Measurements from ENCODE around the gene GMPR2. TPM values are rescaled to one million over a fixed set of nuclear protein-coding genes. Genes with fewer than 3 reads are reported as not detected.

GMPR2 gene
- total RNA-seq, 1 experiment from 2014 or later = 56.9 TPM

DNA sequence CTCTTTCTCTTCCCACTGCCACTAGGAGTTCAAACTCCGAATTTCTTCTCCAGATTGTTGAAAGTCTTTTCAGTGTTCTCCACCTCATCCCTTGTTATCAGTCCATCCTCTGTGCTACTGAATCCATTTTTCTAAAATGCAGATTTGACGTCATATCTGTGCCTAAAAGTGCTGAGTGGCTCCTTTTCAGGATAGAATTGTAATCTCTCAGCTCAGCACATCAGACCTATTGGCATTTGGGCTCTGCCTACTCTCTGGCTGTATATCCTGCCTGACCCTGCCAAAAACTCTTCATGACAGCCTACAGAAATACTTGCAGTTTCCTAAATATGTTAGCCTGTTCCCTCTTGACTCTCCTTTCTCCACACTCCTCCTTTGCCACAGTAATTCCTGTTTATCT lies 39.7 kb downstream of the GMPR2 start:
- Histone ChIP-seq H2AFZ (ENCODE audit: low read length) (no peak overlapping the region), H3K4me1 (ENCODE audit: insufficient read depth, low read length) (peaks cover 21% of the 10 kb centered on the region), H3F3A (ENCODE audit: low read length, unreplicated experiment) (no peaks in the 10 kb centered on the region), H3K27ac (ENCODE audit: low read length) (no peak overlapping the region), H3K9me3 (ENCODE audit: low read length) (no peaks in the 10 kb centered on the region), H3K4me2 (ENCODE audit: low read length) (no peak overlapping the region), H3K9ac (ENCODE audit: low read length) (no peak overlapping the region), H3K79me2 (ENCODE audit: low read length) (no peaks in the 10 kb centered on the region), H3K36me3 (ENCODE audit: low read depth, low read length) (no peaks in the 10 kb centered on the region), H4K20me1 (ENCODE audit: low read length) (no peaks in the 10 kb centered on the region), H3K4me3 (ENCODE audit: low read length) (no peak overlapping the region), H3K27me3 (ENCODE audit: low read length) (no peaks in the 10 kb centered on the region), H3K9me2 (replicated peaks; ENCODE audit: low read length) (no peaks in the 10 kb centered on the region)
- BruUV-seq (replicated peaks) = no TSS peak
- TF ChIP-seq EZH2 (IDR thresholded peaks at IDR 0.05; ENCODE audit: low read length, unreplicated experiment) (no peak), CTCF (conservative IDR thresholded peaks at IDR 0.05; ENCODE audit: low read depth, low read length) (no peak), EZH2phosphoT487 (IDR thresholded peaks at IDR 0.05; ENCODE audit: borderline replicate concordance, low read length) (no peak)
- POLR2A ChIA-PET (ENCODE audit: unreplicated experiment) = no interaction called here
- DNase-seq (no peak), ATAC-seq (no peak)
- CTCF ChIA-PET = no interaction called here
- intact Hi-C loops (cut with micrococcal nuclease) = no loop called here

- Histone ChIP-seq H3K4me2 (ENCODE audit: low read length) (peak overlapping the region; percentile 29), H3K9me3 (ENCODE audit: low read length) (no peaks in the 10 kb centered on the region), H4K20me1 (ENCODE audit: low read length) (no peaks in the 10 kb centered on the region), H3K9ac (ENCODE audit: low read length) (no peak overlapping the region), H3K4me3 (ENCODE audit: low read length) (no peak overlapping the region), H3K4me1 (ENCODE audit: insufficient read depth, low read length) (peaks cover 21% of the 10 kb centered on the region), H3F3A (ENCODE audit: low read length, unreplicated experiment) (no peaks in the 10 kb centered on the region), H3K27me3 (ENCODE audit: low read length) (no peaks in the 10 kb centered on the region), H2AFZ (ENCODE audit: low read length) (peak overlapping the region; percentile 27; the same call in 1 of the 2 replicates), H3K9me2 (replicated peaks; ENCODE audit: low read length) (no peaks in the 10 kb centered on the region), H3K79me2 (ENCODE audit: low read length) (no peaks in the 10 kb centered on the region), H3K36me3 (ENCODE audit: low read depth, low read length) (no peaks in the 10 kb centered on the region), H3K27ac (ENCODE audit: low read length) (peak overlapping the region; percentile 29; the same call in 1 of the 2 replicates)
- peak; percentile 16 for DNase-seq
- BruUV-seq (replicated peaks) = no TSS peak
- ATAC-seq = no peak
- POLR2A ChIA-PET (ENCODE audit: unreplicated experiment) = no interaction called here
- CTCF ChIA-PET = interaction anchor here (1.0 kb wide), 1 partner anchor 31 kb away, joined by 7 read pairs; the partner anchor contains the start of gene TINF2
- intact Hi-C loops (cut with micrococcal nuclease) = no loop called here
- no peak for TF ChIP-seq EZH2phosphoT487 (IDR thresholded peaks at IDR 0.05; ENCODE audit: borderline replicate concordance, low read length)
- TF ChIP-seq CTCF (conservative IDR thresholded peaks at IDR 0.05; ENCODE audit: low read depth, low read length) = peak; percentile 38; the same call in 1 of the 2 replicates
These were observed 40.8 kb downstream of the GMPR2 start for GRCh38 chr14:24273422-24273998.

GRCh38 chr14:24274101-24274543 lies 41.4 kb downstream of the GMPR2 start:
- Histone ChIP-seq H4K20me1 (ENCODE audit: low read length) (no peaks in the 10 kb centered on the region), H3K4me3 (ENCODE audit: low read length) (no peak overlapping the region), H3K9me3 (ENCODE audit: low read length) (no peaks in the 10 kb centered on the region), H3K79me2 (ENCODE audit: low read length) (no peaks in the 10 kb centered on the region), H2AFZ (ENCODE audit: low read length) (peak overlapping the region; percentile 27; the same call in 1 of the 2 replicates), H3K4me2 (ENCODE audit: low read length) (peak overlapping the region; percentile 29), H3F3A (ENCODE audit: low read length, unreplicated experiment) (no peaks in the 10 kb centered on the region), H3K27ac (ENCODE audit: low read length) (peak overlapping the region; percentile 29; the same call in 1 of the 2 replicates), H3K36me3 (ENCODE audit: low read depth, low read length) (no peaks in the 10 kb centered on the region), H3K9me2 (replicated peaks; ENCODE audit: low read length) (no peaks in the 10 kb centered on the region), H3K9ac (ENCODE audit: low read length) (no peak overlapping the region), H3K27me3 (ENCODE audit: low read length) (no peaks in the 10 kb centered on the region), H3K4me1 (ENCODE audit: insufficient read depth, low read length) (peaks cover 24% of the 10 kb centered on the region)
- ATAC-seq = no peak
- DNase-seq = peak; percentile 78
- TF ChIP-seq CTCF (conservative IDR thresholded peaks at IDR 0.05; ENCODE audit: low read depth, low read length) (no peak), EZH2phosphoT487 (IDR thresholded peaks at IDR 0.05; ENCODE audit: borderline replicate concordance, low read length) (no peak), EZH2 (IDR thresholded peaks at IDR 0.05; ENCODE audit: low read length, unreplicated experiment) (no peak)
- CTCF ChIA-PET = interaction anchor here (1.0 kb wide), 1 partner anchor 32 kb away, joined by 7 read pairs; the partner anchor contains the start of gene TINF2
- intact Hi-C loops (cut with micrococcal nuclease) = no loop called here
- BruUV-seq (replicated peaks) = no TSS peak
- POLR2A ChIA-PET (ENCODE audit: unreplicated experiment) = no interaction called here
